GDM1 (cell line): ENCODE data around the gene GALNT12.

ENCODE experiments used
- DNase-seq: peaks from one replicate; lab custom pipeline; 2025; lab: John Stamatoyannopoulos, UW

GALNT12 gene

DNA sequence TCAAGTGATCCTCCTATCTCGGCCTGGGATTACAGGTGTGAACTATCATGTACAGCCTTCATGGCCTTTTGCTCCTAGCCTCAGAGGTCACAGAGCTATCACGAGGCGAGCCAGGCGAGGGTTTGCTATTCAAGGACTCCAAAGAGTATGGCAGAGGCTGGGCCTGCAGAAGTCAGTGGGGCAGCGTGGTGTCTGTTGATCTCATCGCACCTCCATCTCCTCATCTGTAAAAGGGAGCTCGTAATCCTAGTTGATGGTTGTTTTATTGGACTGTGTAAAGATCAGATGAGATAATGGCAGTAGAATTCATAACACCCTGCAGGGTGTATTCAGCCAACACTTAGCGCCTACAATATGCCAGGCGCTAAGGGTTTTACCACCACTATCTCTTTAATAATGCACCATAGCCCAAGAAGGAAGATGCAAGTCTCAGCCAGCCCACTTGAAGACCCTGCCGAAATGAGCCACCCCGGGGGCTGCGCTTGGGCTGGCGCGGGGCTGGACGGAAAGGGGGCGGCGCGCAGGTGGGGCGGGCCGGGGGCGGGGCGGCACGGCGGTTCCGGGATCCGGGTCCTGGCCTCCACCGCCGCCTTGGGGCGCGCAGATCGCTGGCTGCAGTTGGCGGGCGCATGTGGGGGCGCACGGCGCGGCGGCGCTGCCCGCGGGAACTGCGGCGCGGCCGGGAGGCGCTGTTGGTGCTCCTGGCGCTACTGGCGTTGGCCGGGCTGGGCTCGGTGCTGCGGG lies at the start of gene GALNT12:
GALNT12 (plus strand) TSS at position 601 of the 744 bp plus-strand sequence; CDS start at position 630, 29 bp downstream.
- DNase-seq, result no peak

DNA sequence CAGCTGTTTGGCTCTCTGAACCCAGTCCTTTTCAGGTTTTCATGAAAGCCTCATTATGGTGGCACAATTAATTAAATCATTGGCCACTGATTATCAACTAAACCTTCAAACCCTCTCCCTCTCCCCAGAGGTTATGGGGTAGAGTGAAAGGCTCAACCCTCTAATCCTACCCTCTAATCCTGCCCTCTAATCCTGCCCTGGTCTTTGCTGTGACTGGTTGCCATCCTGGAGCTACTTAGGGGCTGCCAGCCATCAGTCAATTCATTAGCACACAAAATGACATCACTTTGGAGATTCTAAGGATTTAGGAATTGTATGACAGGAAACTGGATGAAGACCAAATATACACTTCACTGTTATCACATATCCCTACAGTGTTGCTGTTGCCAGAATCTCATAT lies 47.2 kb upstream of the GALNT12 start:
- DNase-seq, result no peak

- no peak for DNase-seq
Observed at GRCh38 chr9:98763986-98764745, 43.3 kb upstream of the GALNT12 start.

- no peak for DNase-seq
Observed at GRCh38 chr9:98765256-98765655, 42.2 kb upstream of the GALNT12 start.

DNA sequence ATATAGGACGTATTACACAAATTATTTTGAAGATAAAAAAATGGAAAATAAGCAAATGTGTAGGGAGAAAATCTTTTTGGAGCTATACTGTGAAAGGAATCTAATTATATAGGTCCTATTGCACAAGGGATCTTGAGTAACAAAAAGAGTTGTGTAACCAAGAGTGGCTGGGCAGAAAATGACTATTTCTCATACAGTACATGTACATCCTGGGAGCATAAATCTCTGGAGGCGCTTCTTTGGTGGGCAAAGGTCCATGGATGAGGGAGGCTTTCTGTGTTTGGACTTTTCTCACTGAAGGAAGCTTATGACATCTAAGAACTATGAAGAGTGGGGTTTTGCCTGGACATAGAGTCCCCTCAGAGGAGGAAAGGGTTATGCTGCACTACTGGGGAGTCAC lies 40.9 kb upstream of the GALNT12 start:
- no peak for DNase-seq

GRCh38 chr9:98767196-98767595 lies 40.3 kb upstream of the GALNT12 start:
- DNase-seq, result no peak

DNA sequence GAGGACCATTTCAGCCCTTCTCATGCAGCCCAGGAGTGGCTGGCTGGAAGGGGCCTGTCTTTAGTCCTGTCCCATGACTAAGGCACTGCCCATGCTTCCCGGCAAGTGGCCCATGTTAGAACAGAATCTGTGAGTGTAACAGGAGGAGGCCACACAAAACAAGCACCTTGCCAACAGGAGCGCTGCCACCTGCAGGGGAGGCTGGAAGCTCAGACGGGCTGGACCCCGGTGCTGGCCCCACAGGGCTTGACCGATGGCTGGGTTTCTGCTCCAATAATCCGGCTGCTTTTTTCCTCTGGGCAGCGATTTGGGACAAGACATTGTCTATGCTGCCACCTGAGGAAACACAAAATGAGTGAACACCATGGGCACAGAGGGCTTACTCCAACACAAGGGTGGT lies 39.6 kb upstream of the GALNT12 start:
- no peak for DNase-seq

- no peak for DNase-seq
Observed at GRCh38 chr9:98768344-98768743, 39.1 kb upstream of the GALNT12 start.

DNA sequence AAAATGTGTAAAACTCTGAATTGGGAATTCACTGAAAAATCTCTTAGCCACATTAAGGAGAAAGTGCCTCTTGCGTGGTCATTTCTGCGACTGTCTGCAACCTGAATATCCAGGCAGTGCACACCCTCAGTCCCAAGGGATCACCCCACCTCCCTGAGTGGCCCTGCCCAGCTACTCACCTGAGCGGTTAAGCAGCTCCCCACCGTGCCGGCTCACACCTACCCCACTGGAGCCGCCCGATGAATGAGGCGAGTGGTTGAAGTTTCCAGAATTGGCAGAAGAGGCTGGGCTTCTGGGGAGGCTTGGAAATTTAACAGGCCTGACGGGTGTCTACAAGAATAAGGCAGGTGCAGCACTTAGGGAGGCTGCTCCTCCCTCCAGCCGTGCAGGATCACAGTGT lies 36.8 kb upstream of the GALNT12 start:
- no peak for DNase-seq

- no peak for DNase-seq
Observed at GRCh38 chr9:98771209-98771874, 36.1 kb upstream of the GALNT12 start.

- no peak for DNase-seq
Observed at GRCh38 chr9:98772364-98773155, 34.9 kb upstream of the GALNT12 start.

- no peak for DNase-seq
Observed at GRCh38 chr9:98773721-98774120, 33.7 kb upstream of the GALNT12 start.

DNA sequence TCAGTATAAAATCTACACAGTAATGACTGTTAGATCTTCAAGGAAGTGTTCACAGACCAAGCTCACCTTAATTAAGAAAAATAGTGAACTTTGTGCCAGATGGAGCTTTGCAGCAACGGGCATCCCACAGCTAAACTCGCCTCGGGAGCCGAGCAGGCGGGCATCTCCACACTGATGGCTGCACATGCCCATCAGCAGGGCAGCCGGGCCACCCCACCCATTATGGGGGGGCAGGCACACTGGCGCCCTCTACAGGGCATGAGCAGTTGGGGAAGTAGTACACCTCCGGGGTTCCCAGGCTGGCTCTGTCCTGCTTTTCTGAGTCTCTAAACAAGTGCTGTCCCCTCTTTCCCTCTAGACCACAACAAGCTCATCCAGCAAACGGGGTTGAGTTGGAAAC lies 32.7 kb upstream of the GALNT12 start:
- DNase-seq, result no peak

DNA sequence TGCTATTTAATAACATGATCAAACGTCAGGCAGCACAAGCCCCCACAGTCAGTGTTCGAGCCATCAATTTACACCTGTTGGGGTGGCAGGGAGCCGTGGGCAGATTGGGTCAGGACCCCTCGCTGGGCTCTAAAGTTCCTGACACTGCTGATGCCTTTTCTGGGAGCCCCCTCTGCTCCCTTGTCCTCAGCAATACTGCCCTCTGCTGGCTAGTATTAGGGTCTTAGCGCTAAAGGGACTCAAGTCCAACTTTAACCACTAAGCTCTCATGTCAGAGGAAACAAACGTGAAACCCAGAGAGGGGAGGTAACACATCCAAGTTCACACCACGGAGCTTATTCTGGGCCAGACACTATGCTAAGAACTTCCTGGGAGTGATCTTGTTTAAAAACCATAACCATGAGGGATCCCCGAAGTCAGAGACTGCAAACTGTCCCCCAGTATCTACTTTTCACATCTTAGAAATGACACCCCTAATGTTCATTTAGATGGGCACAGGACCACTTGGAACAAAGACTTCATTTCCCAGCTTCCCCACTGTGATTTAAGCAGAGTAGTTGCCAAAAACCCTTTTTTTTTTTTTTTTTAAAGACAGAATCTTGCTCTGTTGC lies 31.5 kb upstream of the GALNT12 start:
- DNase-seq, result peak; percentile 29

DNA sequence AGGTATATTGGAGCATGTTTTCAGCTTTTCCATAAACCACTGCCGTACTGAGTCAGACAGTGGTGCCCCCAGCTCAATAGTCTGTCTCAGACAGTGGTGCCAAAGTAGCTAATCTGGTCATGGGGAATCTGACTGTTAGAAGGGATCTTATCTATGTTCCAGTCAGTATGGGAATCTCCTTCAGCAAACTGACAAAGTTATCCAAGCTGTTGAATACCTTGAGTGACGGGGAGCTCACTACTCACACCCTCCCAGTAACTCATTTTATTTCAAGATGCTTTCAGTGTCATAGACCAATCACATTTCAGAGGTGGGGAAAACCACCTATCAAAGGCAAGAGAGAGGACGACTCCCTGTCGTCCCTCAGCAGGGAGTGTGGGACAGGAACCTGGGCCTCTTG lies 29.9 kb upstream of the GALNT12 start:
- no peak for DNase-seq

- DNase-seq, result no peak
Observed at GRCh38 chr9:98778251-98778650, 29.2 kb upstream of the GALNT12 start.

- no peak for DNase-seq
Observed at GRCh38 chr9:98778711-98779530, 28.5 kb upstream of the GALNT12 start.

DNA sequence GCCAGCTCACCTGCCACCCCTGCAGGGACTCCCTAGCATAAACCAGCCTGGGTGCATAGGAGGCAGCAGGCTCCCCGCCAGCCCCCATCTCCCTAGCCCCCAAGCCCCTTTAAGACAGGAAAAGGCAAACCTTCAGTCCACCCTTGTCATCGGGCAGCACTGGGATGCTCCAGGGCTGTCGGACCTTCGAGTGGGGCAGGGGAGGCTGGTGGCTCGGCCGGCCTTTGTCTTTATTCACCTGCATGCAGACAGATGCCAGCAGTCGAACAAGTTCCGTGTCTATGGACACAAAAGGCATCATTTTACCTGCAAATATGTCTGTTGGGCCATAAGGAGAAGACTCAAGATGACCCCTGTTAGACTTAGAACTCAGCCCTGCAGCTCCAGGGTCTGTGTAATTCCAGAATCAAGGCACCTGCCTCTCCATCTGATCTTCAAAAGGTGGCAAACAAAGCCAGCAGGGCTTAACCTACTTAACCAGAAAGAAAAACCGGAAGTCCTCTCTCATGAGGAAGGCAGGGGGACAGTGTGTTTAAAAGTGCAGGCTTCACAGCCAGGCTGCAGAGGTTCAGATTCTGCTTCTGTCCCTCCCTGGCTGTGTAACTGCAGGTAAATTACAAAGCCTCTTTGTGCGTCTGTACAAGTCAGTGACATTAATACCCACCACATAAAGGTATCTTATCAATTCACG lies 27.3 kb upstream of the GALNT12 start:
- DNase-seq, result no peak

DNA sequence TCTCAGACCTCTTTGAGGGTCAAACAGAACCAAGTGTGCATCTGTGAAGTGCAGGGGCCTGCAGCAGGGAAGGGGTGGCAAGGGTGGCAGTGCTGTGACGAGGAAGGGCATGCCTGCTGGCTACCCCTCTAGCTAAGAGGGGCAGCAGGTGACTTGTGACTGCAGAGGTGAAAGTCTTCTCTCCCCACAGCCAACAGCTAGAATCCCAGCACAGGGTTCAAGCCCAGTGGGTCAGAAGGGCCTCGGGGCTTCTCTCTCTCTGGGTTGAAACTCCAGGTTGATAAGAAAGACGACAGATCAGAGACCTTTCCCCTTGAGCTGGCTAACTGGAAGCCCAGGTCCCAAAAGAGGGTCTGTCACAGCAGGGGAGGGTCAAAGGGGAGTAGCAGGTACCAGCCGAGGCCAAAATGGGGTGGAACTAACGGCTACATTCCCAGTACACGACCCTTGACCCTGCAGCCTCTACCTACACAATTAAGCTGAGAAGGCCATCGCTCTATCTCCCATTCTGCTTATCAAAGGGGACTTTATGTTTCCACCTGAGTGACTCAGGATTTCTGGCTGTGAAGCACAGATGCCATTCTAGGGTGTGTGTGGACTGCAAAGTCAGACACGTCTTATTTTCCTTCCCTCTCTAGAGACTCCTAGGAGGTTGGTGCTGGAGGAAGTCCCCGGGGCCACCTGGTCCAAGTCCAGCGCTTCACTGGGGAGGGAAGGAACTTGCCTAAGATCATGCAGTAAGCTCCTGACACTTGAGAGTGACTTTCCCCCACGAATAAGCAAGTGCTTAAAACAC lies 25.7 kb upstream of the GALNT12 start:
- DNase-seq, result no peak
